ENCODE data around the gene SPINDOC. TPM values are rescaled to one million over a fixed set of nuclear protein-coding genes. Genes with fewer than 3 reads are reported as not detected.

The SPINDOC gene
- polyA plus RNA-seq, 1 of the 3 experiments (the other 2 are of a cell fraction), result 45.0 TPM

GRCh38 chr11:63783925-63784592 lies 29.2 kb upstream of the SPINDOC start:
- TF ChIP-seq EP300 (IDR thresholded peaks at IDR 0.05; ENCODE audit: borderline replicate concordance in 1 of 2, low read depth in 1 of 2, low read length in 1 of 2), result no peak
- no peak for TF ChIP-seq FOXM1 (IDR thresholded peaks at IDR 0.05; ENCODE audit: low read depth)
- no peak for TF ChIP-seq MAX (IDR thresholded peaks at IDR 0.05; ENCODE audit: low read depth)
- TF ChIP-seq TCF12 (IDR thresholded peaks at IDR 0.05), result no peak
- TF ChIP-seq RCOR1 (IDR thresholded peaks at IDR 0.05; ENCODE audit: low read length), result no peak
- TF ChIP-seq SMC3 (IDR thresholded peaks at IDR 0.05; ENCODE audit: low read depth, low read length), result no peak
- TF ChIP-seq MEF2A (IDR thresholded peaks at IDR 0.05; ENCODE audit: borderline replicate concordance, low read depth), result no peak
- no peak for TF ChIP-seq GABPA (IDR thresholded peaks at IDR 0.05; ENCODE audit: low read depth)
- TF ChIP-seq TEAD4 (IDR thresholded peaks at IDR 0.05; ENCODE audit: borderline replicate concordance, insufficient read depth), result no peak
- TF ChIP-seq EZH2phosphoT487 (IDR thresholded peaks at IDR 0.05; ENCODE audit: borderline replicate concordance, low read depth), result no peak
- TF ChIP-seq CTCF (IDR thresholded peaks at IDR 0.05), result no peak
- no peak for TF ChIP-seq REST (IDR thresholded peaks at IDR 0.05; ENCODE audit: low read depth, low read length)
- TF ChIP-seq IRF3 (IDR thresholded peaks at IDR 0.05; ENCODE audit: low read depth, low read length), result no peak
- TF ChIP-seq USF2 (IDR thresholded peaks at IDR 0.05; ENCODE audit: borderline replicate concordance, low read depth, low read length), result no peak
- no peak for TF ChIP-seq RXRA (IDR thresholded peaks at IDR 0.05; ENCODE audit: borderline replicate concordance, low read depth)
- TF ChIP-seq POLR2AphosphoS5 (IDR thresholded peaks at IDR 0.05; ENCODE audit: low read depth, low read length), result no peak
- TF ChIP-seq YY1 (IDR thresholded peaks at IDR 0.05; ENCODE audit: low read depth), result no peak
- no peak for TF ChIP-seq PBX3 (IDR thresholded peaks at IDR 0.05)
- TF ChIP-seq GATA2 (CRISPR knock-in tag; IDR thresholded peaks at IDR 0.05), result no peak
- no peak for TF ChIP-seq NRF1 (IDR thresholded peaks at IDR 0.05; ENCODE audit: low read depth, low read length)
- H3K4me1 ChIP-seq (ENCODE audit: control insufficient read depth in 1 of 2, insufficient read depth in 2 of 2, low read depth in 1 of 2, low read length in 1 of 2), result peaks cover 0 to 4% of the 10 kb centered on the region in 2 experiments; a peak in 2 of 4 replicates
- H3F3A ChIP-seq (replicated peaks; ENCODE audit: insufficient read depth), result peaks cover 4% of the 10 kb centered on the region
- peak; percentile 39 for DNase-seq
- POLR2A ChIA-PET, result interaction anchor here (1.2 kb wide), 1 partner anchor 19 kb away, joined by 3 read pairs; no protein-coding TSS in a partner anchor
- no peak overlapping the region for H3K4me3 ChIP-seq (ENCODE audit: low read depth in 2 of 2, low read length in 1 of 2)
- H3K79me2 ChIP-seq (ENCODE audit: insufficient read depth), result no peaks in the 10 kb centered on the region
- no peaks in the 10 kb centered on the region for H3K36me3 ChIP-seq (replicated peaks in 1 of 2; ENCODE audit: control insufficient read depth in 1 of 2, insufficient read depth in 2 of 2, low read length in 1 of 2)
- no peaks in the 10 kb centered on the region for H3K9me3 ChIP-seq
- no peaks in the 10 kb centered on the region for H3K9me2 ChIP-seq
- H3K9ac ChIP-seq, result no peak overlapping the region
- no peak overlapping the region for H3K27ac ChIP-seq (ENCODE audit: low read depth in 2 of 2, low read length in 1 of 2)
- H4K20me1 ChIP-seq (ENCODE audit: insufficient read depth), result no peaks in the 10 kb centered on the region
- H2AFZ ChIP-seq (ENCODE audit: low read depth), result no peak overlapping the region
- WGBS (ENCODE audit: low lambda C conversion rate), result 70% methylated on average over 7 of the region's 7 CpGs
- no peak overlapping the region for H3K4me2 ChIP-seq
- H3K27me3 ChIP-seq (ENCODE audit: insufficient read depth), result no peaks in the 10 kb centered on the region
- CTCF ChIA-PET, result interaction anchor here (0.5 to 3.6 kb wide), 2 partner anchors 15 to 66 kb away, joined by 3 to 14 read pairs; partner anchors contain the start of gene ZFTA
